ENCODE measurements around the gene PDCD10.

Gene PDCD10

GRCh38 chr3:167734498-167735232 lies at the start of gene PDCD10:
Gene PDCD10, minus strand, starts transcription at chr3:167734892. Its CDS starts 14,735 bp downstream, at chr3:167720157.
- peak; percentile 98 for DNase-seq

- DNase-seq: no peak
Observed at GRCh38 chr3:167783781-167784180, 49.1 kb upstream of the PDCD10 start.

GRCh38 chr3:167780214-167780883 lies 45.7 kb upstream of the PDCD10 start:
- DNase-seq: no peak

GRCh38 chr3:167777356-167777755 lies 42.7 kb upstream of the PDCD10 start:
- DNase-seq: no peak

- DNase-seq: no peak
Observed at GRCh38 chr3:167776066-167776685, 41.5 kb upstream of the PDCD10 start.

GRCh38 chr3:167773584-167773983 lies 38.9 kb upstream of the PDCD10 start:
- no peak for DNase-seq

GRCh38 chr3:167772992-167773391 lies 38.3 kb upstream of the PDCD10 start:
- no peak for DNase-seq

GRCh38 chr3:167762296-167762695 lies 27.6 kb upstream of the PDCD10 start:
- no peak for DNase-seq

GRCh38 chr3:167761302-167761701 lies 26.6 kb upstream of the PDCD10 start:
- no peak for DNase-seq

GRCh38 chr3:167754049-167754448 lies 19.4 kb upstream of the PDCD10 start:
- DNase-seq: no peak

GRCh38 chr3:167750272-167750971 lies 15.7 kb upstream of the PDCD10 start:
- peak; percentile 39 for DNase-seq

- no peak for DNase-seq
Observed at GRCh38 chr3:167749728-167750127, 15.0 kb upstream of the PDCD10 start.

- DNase-seq: no peak
Observed at GRCh38 chr3:167749209-167749608, 14.5 kb upstream of the PDCD10 start.

- no peak for DNase-seq
Observed at GRCh38 chr3:167743799-167744198, 9.1 kb upstream of the PDCD10 start.

GRCh38 chr3:167742338-167742737 lies 7.6 kb upstream of the PDCD10 start:
- no peak for DNase-seq

- DNase-seq: peak; percentile 39
Observed at GRCh38 chr3:167740961-167741587, 6.4 kb upstream of the PDCD10 start.

- DNase-seq: no peak
Observed at GRCh38 chr3:167739190-167739810, 4.6 kb upstream of the PDCD10 start.

GRCh38 chr3:167738037-167738436 lies 3.3 kb upstream of the PDCD10 start:
- no peak for DNase-seq

- DNase-seq: no peak
Observed at GRCh38 chr3:167736997-167737396, 2.3 kb upstream of the PDCD10 start.

- no peak for DNase-seq
Observed at GRCh38 chr3:167736264-167736787, 1.6 kb upstream of the PDCD10 start.

- DNase-seq: peak; percentile 78
Observed at GRCh38 chr3:167735233-167736138, 794 bp upstream of the PDCD10 start, which contains the start of gene SERPINI1. Gene SERPINI1, plus strand, starts transcription at chr3:167735721. Its CDS starts 53,408 bp downstream, at chr3:167789129.
